Measurements from ENCODE around the gene HYKK.

- TF ChIP-seq CTCF (IDR thresholded peaks at IDR 0.05; ENCODE audit: low read depth, low read length) (no peak), EZH2phosphoT487 (IDR thresholded peaks at IDR 0.05; ENCODE audit: low read depth) (no peak)
These were observed 14.5 kb upstream of the HYKK start for GRCh38 chr15:78492872-78493271.
